ENCODE data around the gene DNM3.

Gene DNM3

GRCh38 chr1:172120381-172120780 lies 279.1 kb downstream of the DNM3 start:
- DNase-seq = no peak

- no peak for DNase-seq
Measured at GRCh38 chr1:172121081-172121717, 279.9 kb downstream of the DNM3 start.

DNA sequence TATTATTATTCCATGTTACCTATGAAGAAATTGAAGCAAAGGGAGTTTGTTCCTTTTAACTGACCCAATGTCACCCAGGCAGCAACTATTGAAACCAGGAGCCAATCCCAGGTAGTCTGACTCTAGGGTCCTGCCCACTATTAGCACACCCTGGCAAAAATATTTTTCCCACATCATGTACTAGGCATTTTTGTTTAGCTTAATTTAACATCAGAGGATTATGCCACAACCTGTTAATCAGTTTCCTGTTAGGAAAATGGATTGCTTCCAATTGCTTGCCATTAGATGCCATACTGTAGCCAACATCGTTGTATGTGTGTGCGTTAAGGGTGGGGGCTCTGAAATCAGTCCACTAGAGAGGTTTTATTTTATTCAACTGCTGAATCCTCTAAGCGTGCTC lies 281.1 kb downstream of the DNM3 start:
- no peak for DNase-seq

DNA sequence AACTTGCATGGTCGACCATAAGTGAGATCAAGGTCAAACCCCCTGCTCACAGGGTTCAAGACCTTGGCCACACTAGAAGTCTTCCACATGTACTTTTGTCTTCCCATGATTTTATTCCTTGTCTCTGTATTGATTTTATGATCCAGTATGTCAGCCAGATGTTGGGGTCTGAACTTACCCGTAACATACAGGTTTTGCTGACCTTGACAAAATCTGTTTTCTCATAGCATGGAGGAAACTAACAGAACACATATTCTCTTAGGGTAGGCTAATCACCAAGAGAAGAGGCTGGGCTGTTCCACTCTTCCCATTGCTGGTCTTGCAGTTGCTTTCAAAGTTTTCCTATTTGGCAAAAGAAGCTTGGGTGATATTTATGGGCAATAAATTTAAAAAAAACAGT lies 284.0 kb downstream of the DNM3 start:
- DNase-seq = no peak

GRCh38 chr1:172125812-172126430 lies 284.6 kb downstream of the DNM3 start:
- no peak for DNase-seq

- no peak for DNase-seq
Measured at GRCh38 chr1:172132836-172133235, 291.5 kb downstream of the DNM3 start.

GRCh38 chr1:172134087-172134731 lies 292.9 kb downstream of the DNM3 start:
- no peak for DNase-seq

DNA sequence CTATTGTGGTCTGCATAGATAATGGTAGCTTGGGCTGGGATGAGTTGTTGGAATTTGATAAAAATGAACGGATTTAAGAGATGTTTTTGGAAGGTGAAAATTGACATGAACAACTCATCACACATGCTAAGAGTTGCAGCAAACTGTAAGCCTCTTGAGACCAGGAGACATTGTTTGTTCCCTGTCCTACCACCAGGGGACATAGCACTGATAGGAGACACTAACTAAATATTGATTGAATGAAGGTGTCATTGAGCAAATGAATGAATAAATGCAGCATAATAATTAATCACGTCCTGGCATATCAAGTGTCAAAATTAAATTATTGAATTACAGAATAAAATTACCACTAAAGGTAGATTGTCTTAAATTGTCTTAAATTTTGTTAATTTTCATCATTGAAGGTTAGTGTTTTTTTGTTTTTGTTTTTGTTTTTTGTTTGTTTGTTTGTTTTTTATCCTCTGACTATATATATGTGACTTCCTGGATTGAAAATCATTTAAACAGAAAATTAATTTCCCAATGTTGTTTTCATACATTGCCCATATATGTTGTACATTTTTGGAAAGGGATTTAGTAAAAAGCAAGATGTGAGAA lies 293.9 kb downstream of the DNM3 start:
- peak in 1 of 2 experiments; percentile 3 for DNase-seq

DNA sequence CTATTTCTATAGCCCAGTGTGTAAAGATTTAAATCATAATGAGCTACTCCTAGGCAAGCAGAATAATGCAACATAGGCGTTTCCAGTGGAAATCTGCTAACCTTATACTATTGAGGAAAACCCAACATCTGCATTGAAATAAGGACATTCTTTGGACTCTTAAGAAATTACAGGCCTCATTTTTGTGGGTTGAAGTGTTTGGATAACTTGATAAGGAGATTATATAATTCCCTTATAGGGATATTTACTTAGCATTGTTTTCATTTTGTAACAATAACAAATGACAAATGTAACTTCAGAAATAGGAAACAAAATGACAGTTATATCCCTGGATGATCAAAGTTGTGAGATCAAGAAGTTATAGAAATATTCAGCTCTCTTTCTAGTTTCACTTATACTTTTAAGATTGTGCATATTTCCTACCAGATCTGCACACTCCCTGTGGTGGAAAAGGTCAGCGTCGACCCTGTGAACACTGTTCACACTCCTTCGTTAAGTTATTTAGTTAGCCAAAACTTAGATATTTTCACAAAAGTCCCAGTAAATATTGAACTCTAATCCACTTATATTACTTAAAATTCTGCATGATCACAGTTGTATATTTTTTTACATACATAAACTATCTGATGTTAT lies 294.8 kb downstream of the DNM3 start:
- no peak for DNase-seq

DNA sequence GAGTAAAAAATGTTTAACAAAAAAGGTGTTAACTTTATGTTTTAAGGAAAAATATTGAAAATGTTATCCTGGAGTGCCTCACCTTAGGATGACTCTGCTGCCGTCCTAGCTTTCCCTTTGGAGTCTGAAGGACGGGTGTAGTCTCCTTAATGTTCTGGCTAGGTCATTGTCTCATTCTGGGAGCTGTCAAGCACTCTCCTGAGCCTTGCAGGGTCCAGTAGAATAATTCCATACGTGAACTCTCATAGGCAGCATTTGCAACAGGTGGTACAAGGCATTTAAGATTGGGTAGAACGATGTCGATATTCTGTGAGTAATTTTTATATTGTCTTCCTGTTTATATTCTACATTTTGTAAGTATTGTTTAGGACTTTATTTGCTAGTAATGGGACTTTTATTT lies 295.6 kb downstream of the DNM3 start:
- DNase-seq = no peak

DNA sequence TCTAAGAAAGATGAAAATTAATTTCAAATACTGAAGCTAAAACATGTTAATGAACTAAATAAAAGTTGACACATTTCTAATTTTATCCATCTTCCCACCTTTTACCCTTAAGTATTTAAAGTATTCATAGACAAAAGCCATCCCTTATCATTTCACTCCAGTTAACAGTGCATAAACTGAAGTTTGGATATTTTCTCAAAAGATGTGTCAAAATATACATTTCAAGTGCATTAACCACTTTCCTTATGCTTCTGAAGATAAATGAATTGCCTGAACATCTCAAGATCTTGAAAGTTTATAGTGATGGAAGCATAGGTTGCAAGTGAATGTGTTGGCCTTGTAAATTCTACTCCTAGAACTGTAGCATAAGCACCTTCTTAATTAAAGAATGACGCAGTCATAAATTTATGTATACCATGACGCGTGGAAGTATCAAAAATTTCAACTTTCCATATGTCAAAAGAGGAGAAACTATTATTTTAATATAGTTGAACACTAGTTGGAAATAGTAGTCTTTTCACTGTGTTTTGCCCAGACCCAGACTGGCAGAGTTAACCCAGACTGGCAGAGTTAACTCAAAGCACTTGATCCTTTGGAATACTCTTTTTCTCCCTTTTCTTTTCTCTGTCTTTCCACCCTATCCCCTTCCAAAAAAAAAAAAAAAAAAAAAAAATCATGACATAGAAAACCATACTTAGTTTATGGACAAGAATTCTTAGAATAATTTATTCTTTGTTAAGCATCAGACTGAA lies 296.6 kb downstream of the DNM3 start:
- no peak for DNase-seq

- no peak for DNase-seq
Measured at GRCh38 chr1:172138634-172139033, 297.3 kb downstream of the DNM3 start.

GRCh38 chr1:172139196-172139595 lies 297.9 kb downstream of the DNM3 start:
- no peak for DNase-seq

GRCh38 chr1:172140072-172140471 lies 298.8 kb downstream of the DNM3 start:
- DNase-seq = no peak

DNA sequence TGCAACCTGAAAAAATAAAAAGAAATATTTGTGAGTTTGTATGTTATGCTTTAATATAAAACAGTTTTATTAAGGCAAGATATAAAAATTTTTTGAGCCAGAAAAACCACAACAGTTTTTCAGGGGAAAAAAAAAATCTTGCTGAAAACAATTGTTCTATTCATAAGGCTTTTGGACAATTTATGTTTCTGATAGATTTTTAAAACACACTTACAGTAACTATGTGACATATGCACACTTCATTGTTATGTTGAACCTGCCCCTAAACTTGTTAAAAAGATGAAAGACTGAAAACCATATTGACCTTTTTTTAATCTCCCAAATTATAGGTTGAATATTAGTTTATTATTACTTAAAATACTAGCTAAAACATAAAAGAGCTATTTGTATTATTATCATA lies 299.3 kb downstream of the DNM3 start:
- DNase-seq = no peak

DNA sequence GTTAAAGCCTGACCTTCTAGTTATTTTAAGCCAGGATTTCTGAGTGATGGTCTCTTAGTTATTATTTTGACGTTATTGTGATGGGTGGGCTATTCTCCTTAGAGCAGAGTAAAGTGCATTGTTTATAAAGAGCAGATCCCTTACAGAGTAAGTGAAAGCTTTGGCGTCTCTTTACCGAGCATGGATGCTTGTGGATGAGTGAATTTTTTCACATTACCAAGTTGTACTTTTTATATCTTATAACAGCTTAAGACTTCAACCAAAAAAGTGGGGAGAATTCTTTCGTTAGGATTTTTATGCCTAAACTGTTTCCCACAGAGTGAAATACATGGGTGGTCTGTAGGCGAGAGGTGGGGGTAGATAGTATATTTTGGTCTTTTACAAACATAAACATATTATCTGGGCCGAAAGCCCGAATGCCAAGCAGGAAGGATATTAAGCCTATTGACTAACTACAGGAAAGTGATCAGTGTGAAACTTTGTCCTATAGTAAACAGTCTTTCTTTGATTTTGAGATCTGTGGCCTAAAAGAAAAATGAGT lies 300.1 kb downstream of the DNM3 start:
- DNase-seq = no peak

DNA sequence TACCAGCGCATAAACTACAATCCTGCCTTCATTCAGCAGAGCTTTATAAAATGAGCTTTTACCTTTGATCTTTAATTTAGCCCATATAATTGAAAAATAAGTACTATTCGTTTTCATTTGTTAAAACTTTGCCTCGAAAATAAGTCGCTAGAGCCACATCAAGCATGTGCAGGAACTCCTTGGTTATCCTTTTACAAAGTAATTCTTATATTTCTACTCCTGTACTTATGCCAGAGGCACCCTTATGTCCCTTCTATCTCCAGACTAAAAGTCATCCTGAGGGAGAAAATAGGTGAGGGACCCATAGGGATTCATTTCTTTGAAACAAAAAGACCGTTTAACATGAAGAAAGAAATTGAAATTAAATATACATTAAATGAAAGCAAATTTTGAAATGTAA lies 301.0 kb downstream of the DNM3 start:
- no peak for DNase-seq

DNA sequence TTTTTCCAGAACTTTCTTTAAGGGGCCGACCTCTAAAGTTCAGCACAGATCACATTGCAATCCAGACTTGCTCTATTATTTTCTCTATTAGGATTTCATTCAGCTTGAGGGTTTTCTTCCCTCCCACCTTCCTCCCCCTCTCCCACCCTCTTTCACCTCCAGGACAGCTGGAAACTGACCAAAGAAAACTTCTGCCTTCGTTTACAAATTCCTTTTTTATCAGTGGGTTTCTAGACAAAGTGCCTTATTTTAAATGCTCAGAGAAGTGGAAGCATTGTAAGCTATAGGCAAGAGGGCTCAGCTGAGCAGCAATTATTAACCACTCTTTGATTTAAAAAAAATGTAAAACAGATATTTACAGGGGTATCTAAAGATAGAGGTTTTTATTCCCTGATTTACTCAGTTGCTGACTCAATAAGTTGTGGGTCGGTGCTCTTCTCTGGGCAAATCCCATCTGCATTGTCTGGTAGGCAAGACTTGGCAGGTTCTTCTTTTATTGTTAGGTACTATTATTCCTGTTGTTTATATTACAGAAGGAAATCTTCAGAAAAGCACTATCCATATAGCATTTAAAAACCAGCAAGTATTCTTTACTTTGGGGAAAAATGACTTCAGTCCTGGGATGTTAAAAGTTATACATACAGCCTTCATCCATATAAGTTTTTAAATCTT lies 302.2 kb downstream of the DNM3 start:
- DNase-seq = no peak

- DNase-seq = no peak
Measured at GRCh38 chr1:172144445-172145061, 303.3 kb downstream of the DNM3 start.

DNA sequence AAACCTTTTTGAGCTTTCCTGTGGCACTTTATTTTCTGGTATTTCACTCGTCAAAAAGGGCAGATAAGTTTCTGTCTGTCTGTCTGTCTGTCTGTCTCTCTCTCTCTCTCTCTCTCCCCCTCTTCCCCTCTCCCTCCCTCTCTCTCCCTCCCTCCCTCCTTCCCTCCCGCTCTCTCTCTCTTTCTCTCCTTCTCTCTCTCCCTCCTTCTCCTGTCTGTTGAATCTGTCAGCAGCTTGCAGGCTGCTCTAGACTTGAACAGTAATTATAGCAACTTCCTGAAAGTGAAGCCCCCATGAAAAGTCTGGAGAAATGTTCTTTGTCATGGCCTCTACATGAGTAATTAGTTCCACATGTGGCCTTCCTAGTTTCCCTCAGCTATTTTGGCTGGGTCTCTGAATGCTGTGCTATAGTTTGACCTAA lies 303.9 kb downstream of the DNM3 start:
- DNase-seq = no peak

DNA sequence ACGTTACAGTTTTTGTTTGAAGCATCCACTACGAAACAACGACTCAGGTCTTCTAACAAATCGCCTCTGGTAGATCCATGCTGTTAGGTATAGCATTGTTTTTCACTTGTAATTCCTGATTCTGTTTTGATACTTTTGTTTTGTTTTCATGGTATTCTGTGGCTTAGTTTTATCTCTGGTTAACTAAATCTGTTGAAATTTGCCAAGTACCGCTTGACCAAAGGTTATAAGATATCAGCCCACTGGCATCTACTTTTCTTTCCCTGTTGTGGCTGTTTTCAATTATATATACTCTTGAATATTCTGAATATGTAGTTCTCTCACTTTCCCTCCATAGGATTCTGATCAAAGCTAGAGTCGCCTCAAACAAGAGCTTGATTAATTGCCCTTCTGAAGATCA lies 304.4 kb downstream of the DNM3 start:
- no peak for DNase-seq
